Measurements from ENCODE around the gene ACOT6. TPM values are rescaled to one million over a fixed set of nuclear protein-coding genes. Genes with fewer than 3 reads are reported as not detected.

Gene ACOT6
- total and polyA plus RNA-seq, 9 of the 15 experiments (the other 6 are each of a cell fraction or from before 2014, with no cell fraction given): not detected

DNA sequence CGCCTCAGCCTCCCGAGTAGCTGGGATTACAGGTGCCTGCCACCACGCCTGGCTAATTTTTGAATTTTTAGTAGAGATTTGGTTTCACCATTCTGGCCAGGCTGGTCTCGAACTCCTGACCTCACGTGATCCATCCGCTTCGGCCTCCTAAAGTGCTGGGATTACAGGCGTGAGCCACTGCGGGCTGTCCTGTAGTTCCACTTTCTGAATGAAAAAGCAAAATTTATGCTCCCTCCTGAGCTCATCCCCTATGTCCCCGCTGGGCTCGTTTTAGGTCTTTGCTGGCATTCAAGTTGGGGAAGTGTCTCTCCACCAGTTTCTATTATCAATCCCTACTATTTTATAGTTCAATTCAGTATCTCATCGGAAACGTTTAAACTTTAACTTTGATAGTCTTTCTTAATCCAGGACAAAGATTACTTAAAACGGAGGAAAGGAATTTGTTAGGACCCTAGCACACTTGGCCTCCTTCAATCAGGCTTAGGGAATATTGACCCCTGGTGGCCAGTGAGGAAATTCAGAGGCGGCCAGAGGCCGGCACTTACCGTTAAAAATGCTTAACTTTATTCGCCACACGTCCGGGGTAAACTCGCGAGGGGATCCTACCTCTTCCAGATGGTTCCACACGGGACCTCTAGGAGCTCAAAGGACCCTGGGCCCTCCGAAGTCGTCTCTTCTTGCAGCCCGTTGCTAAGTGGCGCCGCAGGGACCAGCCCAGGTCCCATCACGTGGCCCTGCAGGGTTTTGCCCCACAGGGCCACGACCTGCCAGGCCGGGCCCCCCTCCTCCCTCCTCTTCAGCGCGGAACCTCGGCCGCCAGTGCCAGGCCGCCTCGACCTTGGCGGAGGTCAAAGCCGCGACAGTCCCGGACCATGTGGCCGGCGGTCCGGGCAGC, 21.0 kb downstream of the ACOT6 start (continued):
- TF ChIP-seq ZBTB40 (IDR thresholded peaks at IDR 0.05) (peak; percentile 46; the same call in 1 of the 2 replicates), ZBTB40 (CRISPR knock-in tag; IDR thresholded peaks at IDR 0.05) (no peak), FOXK2 (conservative IDR thresholded peaks at IDR 0.05 in 1 of 2, IDR thresholded peaks at IDR 0.05 in 1 of 2; ENCODE audit: low read depth in 2 of 2) (no peak), ETS2 (tag; IDR thresholded peaks at IDR 0.05; ENCODE audit: borderline replicate concordance, poor library complexity, severe bottlenecking) (no peak), RAD21 (CRISPR knock-in tag; conservative IDR thresholded peaks at IDR 0.05 in 1 of 2, IDR thresholded peaks at IDR 0.05 in 1 of 2) (peak; percentile 37 to 69; a peak in 3 of 4 replicates), ZBTB33 (CRISPR knock-in tag; IDR thresholded peaks at IDR 0.05) (peak; percentile 89), CTCF (IDR thresholded peaks at IDR 0.05 in 2 of 3, conservative IDR thresholded peaks at IDR 0.05 in 1 of 3; ENCODE audit: insufficient read depth in 2 of 3, low read depth in 1 of 3, low read length in 3 of 3) (peak; percentile 67 to 78 (median 73))
- TF ChIP-seq, protein P1, sequence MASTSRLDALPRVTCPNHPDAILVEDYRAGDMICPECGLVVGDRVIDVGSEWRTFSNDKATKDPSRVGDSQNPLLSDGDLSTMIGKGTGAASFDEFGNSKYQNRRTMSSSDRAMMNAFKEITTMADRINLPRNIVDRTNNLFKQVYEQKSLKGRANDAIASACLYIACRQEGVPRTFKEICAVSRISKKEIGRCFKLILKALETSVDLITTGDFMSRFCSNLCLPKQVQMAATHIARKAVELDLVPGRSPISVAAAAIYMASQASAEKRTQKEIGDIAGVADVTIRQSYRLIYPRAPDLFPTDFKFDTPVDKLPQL (IDR thresholded peaks at IDR 0.05; ENCODE audit: extremely low read depth, insufficient read length): no peak
- TF ChIP-seq, protein P2, sequence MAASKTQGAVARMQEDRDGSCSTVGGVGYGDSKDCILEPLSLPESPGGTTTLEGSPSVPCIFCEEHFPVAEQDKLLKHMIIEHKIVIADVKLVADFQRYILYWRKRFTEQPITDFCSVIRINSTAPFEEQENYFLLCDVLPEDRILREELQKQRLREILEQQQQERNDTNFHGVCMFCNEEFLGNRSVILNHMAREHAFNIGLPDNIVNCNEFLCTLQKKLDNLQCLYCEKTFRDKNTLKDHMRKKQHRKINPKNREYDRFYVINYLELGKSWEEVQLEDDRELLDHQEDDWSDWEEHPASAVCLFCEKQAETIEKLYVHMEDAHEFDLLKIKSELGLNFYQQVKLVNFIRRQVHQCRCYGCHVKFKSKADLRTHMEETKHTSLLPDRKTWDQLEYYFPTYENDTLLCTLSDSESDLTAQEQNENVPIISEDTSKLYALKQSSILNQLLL (CRISPR knock-in tag; IDR thresholded peaks at IDR 0.05; ENCODE audit: borderline replicate concordance): no peak
